Activated CD4-positive, alpha-beta T cell treated with anti-CD3 and anti-CD28 coated beads, Interleukin-10, Interleukin-2, amounts not matched to agents 100 ng/mL and 50 ng/mL, durations not matched to agents 16 hours and 8 hours (primary cell): ENCODE data around the gene BACE2.
"Not testable (repeated sequence)": the region's sequence is repeated elsewhere in the genome, so short reads cannot be mapped to it uniquely, and the experiment has no call there.

ENCODE experiments used
- DNase-seq: peaks from one replicate; pipeline ENCODE4 v3.0.0-alpha.2; 2020

The BACE2 gene

DNA sequence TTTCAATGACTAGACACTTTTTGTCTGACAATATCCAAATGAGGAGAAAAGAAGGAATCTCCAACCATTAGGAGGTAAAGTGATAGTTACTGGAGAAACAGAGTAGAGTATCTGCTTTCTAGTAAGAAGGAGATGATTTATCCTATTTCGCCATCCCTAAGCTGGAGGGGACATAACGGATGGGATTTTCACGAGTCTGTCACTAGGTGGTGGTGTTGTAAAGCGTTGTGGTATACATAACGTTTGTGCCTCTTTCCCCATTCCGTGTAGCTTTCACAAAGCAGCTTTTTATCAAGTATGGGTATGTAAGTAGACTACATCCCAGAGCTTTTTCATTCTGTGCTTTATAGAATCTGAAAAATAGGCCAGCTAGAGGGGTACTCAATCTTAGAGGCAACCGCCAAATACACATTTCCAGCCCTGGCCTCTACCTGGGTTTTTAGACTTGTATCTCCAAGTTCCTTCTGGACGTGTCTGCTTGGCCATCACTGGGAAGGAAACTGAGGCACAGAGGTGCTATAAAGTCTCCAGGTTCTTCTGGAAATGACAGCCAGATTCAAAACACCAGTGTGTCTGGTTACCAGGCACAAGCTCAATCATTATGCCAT, 115.4 kb downstream of the BACE2 start:
- DNase-seq: peak; percentile 72

DNA sequence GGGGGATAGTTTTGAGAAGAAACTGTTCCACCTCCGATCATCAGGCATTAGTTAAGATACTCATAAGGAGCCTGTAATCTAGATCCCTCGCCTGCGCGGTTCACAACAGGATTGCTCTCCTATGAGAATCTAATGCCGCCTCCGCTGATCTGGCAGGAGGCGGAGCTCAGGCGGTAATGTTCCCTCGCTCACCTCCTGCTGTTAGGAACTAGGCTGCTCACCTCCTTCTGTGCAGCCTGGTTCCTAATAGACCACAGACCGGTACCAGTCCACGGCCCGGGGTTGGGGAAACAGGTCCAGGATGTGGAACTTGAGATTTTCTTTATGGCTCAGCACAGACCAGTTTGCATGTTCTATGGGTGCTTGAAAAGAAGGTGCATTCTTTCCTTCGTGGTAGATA, 121.5 kb downstream of the BACE2 start:
- no peak for DNase-seq

DNA sequence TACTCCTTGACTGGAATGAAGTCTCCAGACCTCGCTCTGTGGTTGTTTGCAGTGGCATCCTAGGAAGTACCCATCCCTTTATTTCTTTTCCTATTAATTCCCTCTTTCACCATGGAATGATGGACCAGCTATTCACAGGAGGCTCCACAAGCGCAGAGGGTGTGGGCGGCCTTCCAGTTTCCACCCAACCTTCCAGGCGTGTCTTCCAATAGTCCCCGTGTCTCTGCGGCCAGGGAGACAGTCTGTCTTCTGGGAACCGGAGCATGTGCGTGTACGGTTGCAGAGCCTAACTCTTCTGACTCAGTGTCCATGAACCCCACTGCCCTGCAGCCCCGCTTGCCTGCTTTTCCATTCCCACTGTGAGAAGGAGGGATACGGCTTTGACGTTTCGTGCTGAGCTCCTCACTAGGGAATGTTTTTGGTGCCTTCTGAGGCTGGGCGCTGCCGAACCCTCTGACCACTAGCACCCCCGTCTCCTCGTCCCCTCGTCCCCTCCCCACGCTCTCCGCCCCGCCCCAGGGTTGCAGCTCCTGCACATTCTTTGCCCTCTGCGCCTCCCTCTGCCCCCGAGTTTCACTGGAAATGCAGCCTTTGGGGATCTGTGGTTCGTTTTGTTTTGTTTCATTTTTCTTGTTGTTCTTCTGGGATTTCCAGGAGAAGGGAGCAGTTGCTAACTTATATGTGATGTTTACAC, 122.3 kb downstream of the BACE2 start:
- DNase-seq: no peak

DNA sequence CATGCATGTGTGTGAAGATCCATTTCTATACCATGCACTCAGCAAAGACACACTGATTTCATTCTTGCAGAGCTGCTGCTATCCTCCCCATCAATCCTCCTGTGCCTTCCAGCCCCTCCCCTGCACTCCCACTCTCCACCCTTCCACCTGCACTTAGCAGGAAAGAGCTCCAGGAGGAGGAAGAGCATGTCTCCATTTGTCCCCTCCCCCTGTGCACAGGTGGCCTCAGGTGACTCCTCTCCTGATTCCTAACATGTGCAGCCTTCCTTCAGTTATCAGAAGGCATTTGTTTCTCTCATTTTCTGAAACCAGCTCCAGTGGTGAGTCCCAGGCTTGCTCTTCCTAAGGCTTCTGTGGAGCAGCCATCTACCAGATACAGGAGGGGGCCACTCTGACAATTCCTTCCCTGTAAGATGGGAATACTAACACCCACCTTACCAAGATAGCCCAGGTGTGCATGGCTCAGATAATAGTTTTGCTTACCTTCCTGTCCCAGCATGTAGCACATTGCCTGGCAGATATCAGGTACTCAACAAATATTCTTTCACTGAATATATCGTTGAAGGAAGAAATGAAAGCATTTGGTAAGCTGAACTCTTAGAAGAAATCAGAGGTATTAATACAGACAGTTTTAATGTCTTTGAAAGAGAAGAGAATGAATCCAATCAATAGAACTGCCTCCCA, 126.7 kb downstream of the BACE2 start:
- DNase-seq: no peak

DNA sequence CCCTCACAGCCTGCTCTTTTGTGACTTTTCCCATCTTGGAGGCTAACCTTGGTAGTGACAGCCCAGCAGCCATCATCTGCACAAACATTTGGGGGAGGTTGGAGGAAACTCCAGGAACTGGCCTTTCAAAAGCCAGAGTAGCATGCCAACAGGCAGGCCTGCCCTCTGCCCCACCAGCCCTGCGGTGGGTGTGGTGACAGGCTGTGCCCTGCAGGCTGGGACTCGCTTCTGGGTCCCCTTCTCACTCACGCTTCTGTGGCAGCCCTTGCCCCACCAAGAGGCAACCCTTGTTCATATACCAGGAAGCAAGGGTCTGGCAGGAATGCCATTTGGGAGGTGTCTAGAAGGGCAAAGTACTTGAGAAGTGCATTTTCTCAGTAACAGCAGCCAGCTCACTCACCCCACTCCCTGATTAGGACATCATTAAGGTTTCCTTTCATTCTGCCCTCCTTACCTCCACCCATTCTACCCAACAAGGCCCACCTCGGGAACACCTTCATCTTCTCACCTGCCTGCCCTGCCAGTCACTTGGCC, 127.8 kb downstream of the BACE2 start:
- no peak for DNase-seq

DNA sequence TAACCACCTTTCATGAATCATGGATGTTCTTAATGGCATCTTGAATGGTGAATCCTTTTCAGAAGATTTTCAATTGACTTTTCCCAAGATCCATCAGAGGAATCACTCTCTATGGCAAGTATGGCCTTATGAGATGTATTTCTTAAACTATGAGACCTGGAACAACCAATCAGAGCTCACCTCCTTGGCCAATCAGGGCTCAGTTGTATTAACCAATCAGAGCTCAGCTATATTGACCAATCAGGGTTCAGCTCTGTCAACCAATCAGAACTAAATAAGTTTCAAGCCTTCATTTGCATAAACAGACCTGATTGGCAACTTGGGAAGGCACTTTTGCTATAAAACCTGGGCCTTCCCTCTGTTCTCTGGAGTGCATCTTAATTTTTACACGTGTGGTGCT, 135.0 kb downstream of the BACE2 start:
- DNase-seq: no peak

DNA sequence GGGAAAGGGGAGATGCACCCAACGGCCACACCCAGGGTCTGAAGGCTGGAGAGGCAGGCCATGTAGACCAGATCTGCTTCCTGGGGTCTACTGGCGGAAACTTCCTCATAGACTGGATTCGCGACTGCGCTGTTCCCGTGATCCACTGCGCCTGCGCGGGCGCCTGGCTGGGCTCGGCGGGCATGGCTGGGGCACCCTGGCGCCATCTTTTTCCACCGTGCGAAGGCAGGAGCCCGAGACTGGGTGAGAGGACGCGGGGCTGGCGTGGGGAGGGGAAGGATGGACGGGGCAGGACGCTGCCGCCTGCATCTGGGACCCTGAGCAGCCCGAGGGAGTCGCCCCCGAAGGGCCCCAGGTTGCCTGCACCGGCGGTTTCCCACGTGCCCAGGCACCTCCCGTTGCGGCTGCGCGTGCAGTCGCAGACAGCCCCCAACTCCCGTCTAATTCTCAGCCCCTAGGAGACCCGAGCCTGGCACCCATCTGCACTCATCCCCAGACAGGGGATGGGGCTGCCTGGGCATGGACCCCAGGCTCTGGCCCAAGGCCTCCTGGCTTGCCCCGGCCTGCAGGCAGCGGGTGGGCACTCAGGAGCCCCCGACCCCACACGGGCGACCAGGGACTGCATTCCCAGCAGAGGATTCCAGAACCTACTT, 136.2 kb downstream of the BACE2 start:
- DNase-seq: no peak

DNA sequence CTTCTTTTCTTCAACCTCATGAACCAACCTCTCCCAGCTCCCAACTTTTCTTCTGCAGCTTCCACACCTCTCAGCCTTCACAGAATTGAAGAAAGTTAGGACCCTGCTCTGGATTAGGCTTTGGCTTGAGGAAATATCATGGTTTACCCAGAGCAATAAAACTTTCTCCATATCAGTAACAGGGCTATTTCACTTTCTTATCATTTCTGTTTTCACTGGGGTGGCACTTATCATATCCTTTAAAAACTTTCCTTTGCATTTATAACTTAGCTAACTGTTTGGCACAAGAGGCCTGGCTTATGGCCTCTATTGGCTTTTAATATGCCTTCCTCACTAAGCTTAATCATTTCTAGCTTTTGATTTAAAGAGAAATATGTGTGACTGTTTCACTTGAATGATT, 139.3 kb downstream of the BACE2 start:
- no peak for DNase-seq

DNA sequence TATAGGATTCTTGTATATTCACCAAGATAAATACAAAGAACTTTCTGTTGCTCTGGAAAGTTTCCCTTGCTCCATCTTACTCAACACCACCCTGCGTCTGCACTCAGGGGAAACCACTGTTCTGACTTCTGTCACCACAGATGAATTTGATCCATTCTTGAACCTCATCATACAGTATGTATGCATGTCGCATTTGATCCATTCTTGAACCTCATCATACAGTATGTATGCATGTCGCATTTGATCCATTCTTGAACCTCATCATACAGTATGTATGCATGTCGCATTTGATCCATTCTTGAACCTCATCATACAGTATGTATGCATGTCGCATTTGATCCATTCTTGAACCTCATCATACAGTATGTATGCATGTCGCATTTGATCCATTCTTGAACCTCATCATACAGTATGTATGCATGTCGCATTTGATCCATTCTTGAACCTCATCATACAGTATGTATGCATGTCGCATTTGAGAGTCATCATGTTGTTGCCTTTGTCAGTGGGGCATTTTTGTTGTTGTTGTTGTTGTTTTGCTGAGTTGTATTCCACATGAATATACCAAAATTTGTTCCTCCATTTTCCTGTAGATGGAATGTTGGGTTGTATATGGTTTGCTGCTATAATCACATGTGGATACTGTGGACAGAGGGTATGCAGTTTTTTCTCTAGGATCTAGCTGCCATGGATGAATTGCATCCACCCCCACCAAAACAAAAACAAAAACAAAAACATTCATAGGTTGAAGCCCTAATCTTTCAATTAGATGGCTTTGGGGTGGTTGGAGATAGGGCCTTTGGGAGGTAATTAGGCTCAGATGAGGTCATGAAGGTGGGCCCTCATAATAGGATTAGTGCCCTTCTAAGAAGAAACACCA, 145.6 kb downstream of the BACE2 start:
- not testable (repeated sequence) for DNase-seq

DNA sequence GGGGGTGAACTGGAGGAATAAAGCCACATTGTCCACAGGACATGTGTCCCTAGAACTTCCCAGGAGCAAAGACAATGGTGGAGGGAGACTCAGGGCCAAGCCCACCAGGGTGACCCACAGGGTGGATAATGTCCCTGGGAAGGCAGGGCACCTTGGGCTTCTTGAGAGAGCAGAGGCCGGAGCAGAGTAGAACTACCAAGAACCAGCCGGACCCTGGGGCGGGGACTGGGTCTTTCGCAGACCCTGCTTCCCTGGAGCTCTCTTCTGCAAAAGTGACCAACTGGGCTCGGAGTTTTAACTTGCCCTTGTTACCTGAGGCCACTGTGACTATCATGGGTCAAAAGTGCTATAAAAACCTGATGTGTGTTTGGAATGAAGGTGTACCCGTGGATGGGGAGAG, 147.8 kb downstream of the BACE2 start:
- DNase-seq: no peak

DNA sequence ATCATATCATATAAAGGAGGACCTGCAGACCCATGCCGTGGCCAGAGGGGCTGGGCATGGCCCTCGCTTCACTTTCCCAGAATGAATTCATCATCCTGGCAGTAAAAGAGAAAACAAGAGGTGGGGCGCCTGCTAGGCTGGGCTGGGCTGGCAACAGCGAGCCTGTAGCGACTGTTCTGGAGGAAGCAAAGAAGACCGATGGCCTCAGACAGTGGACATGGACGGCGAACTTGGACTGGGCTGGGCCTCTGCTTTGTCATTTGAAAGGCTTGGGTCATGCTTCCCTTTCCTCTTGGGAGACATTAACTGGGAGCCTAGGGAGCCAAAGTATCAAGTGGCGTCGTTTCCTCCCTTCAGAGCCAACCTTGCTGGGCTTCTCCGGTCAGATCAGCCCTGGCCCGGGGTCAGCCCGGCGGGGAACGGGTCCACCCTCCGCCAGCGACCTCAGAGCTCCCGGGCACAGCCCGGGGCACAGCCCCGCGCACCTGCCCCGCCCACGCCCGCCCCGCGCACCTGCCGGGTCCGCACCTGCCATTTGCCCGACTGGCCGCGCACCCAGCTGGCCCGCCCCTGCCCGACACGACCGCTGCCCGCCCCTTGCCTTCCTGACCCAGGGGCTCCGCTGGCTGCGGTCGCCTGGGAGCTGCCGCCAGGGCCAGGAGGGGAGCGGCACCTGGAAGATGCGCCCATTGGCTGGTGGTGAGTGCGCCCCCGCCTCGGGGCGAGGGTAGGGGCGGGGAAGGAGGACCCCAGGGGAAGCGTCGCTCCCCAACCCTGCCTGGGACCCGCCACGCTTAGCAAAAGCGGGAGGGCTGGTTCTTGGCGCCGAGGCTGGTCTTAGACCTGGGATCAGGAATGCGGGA, 148.5 kb downstream of the BACE2 start, which contains the start of gene FAM3B:
TSS of gene FAM3B (plus strand) at position 602 of the 863 bp plus-strand sequence. CDS start at position 681, 79 bp downstream.
- no peak for DNase-seq

DNA sequence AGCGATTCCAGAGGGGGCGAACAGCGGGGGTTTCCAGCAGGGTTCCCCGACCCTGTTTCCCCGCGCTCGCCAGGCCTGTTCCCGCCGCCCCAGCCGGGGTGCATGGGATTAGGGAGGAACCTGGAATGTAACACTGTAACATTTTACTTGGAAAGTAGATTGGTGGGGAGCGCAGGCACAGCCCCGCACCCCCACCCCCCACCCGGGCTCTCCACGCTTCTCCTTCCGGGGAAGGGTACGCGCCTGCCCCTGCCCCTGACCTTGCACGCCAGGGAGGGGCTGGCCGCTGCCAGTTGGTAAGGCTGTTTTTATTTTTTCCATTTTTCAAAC, 149.1 kb downstream of the BACE2 start:
- no peak for DNase-seq

DNA sequence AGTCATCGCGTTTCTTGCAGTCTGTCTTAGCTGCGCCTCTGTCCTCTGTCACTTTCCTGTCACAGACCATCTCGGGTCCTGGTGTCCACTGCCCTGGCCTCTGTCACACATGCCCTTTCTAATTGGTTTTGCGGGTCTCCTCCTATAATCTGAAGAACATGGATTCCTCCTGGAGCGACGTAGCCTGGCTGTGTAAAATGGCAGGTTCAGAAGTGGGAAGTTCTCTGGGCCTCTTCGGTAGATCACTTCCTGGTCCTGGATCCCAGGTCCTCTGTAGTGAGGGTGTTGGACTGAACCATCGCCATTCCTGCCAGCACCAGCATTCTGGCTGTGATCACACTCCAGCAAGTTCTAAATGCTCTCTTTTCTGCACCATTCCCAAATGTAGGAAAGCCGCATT, 149.5 kb downstream of the BACE2 start:
- DNase-seq: no peak

DNA sequence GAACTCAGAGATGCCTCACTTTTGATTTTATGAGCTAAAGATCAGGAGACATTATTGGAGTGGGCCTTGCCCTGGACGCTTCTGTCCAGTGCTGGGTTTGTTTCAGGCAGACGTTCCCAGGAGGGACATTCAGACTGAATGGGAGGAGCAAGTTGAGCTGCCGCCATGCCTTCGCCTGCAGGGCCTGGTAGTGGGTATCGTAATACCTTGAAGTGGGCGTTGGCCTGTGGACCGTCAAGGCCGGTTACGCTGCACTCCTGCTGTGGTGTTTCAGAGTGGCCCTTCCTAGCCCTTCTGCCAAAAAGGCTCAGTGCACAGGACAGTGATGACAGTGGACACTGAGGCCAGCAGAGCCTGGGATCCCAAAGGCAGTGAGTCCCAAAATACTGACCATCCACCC, 150.3 kb downstream of the BACE2 start:
- DNase-seq: no peak

DNA sequence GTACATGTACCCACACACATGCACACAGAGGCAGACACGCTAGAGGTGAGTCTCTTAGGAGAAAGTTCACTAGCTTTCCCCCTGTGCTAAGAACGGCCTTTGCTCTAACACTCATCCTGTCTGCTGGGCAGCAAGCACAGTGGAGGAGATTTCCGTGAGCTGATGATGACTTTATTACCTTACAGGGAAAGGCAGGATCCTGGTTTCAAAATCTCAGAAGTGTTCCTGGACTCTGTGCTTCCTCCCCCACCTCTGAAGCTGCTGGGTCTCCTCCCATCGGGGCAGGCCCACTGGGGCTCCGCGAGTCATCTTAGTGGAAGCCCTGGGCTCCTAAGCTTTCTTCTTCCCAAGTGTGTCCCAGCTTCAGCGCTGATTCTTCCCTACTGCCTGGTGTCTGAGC, 151.3 kb downstream of the BACE2 start:
- no peak for DNase-seq

DNA sequence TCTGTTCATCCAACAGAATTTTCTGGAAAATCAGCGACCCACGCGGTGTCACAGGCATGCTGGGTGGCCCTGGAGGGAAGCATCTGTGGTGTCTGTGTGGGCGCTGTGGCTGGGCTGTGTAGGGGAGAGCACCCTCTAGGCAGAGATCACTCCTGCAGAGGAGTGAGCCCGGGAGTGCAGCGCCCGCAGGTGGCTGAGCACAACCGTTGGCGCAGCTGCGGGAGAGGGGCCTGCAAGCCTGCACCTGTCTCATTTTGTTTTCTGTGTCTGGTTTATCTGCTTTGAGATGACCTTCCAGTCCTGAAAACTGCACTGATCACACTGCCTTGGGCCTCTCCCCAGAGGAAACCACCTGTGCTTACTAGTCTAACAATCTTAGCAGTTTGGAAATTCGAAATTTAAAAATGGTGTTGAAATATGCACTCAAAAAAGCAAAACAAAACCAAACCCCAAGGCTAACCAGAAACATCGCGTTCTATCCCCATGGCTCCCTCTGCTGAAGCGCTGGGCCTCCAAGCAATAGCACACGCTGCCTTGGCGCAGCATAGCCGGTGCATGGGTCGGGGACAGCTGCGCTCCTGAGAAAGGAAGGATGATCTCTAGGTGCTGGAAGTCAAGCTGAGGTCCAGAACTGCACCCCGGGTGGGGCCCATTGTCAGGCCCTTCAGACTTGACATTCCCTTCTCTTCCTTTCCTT, 153.4 kb downstream of the BACE2 start:
- DNase-seq: no peak

DNA sequence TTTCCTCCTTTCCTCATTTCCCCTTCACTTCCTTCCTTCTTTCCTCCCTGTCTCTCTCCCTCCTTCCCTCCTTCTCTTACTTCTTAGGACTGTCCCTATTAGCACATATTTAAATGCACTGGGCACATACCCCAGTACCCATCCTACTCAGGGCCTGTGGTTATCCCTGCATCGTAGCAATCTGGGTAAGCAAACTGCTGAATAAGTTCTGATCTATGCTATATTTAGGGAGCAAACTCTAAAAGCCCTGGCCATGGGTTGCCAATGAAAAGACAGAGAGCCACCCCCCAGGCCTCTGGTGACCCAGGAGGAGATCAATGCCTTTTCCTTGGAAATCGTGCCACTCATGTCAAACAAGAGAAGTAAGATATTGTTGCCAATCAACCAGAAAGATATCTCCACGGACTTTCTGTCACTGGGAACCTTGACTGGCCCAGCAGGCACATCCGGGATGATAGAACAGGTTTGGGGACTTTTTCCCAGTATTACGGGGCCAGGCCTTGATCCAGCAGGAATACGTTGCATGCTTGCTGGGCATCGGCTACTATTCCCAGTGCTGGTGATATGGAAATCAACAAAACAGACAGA, 154.0 kb downstream of the BACE2 start:
- no peak for DNase-seq

DNA sequence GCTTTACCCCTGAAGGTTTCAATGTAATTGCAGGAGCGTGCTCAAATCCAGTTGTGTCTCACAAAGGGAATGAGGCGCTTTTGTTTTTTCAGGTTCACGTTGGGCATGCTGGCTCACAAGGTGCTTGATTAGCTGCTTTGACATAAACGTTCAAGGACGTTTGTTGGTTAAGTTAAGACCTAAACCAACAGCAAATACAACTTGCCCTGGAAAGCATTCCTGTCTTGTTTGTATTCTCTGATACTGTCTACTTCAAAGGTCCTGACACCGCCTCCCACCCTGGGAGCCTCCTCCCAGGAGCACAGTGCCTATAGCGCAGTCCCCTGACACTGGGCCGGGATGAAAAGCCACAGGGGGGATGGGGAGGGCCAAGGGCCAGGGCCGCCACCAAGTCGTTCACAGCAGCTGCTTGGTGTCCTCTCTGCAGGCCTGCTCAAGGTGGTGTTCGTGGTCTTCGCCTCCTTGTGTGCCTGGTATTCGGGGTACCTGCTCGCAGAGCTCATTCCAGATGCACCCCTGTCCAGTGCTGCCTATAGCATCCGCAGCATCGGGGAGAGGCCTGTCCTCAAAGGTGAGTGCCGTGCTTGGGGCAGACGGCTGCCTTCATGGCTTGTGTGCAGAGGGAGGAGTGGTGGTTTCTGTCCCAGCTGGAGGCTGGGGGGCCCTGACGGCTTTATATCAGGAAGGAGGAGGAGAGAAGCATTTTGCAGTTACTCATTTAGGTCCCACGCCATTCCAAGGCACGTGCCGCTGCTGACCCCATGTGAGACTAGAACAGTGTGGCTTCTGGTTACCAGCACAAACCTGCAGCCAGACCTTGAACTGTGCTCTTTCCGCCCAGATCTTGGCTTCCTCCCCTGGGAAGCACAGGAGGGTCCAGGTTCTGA, 154.8 kb downstream of the BACE2 start:
- no peak for DNase-seq

DNA sequence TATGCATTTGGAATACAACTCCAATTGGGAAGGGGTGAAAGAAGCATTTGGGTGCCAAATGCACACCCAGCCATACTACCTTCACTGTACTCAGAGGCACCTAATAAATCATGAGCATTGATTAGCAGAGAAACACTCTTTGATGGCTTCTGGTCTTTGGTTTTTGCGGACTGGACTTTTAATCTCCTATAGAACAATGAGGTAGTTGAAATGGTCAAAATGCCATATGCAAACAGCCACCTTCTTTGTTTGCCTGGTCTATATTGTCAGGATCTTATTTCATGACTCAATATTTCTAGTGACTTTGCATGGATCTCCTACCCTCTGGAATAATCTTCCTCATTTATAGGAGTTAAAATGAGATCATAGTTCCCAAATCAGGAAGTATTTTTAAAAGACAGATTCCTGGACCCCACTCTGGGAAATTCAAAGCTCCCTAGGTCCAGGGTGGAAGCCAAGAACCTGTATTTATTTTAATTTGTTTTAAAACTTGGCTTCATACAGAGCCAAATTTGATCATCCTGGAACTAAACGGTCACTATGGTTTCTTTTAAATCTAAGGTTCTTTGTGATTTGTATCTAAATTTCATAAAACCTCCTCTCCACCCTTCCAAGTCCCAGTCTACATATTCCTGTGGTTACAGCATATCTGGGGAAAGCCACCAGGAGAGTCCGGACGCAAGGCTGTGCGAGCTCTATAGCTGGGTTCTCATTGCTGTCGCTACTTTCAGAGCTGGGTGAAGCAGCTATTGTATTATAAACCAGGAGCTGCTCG, 157.4 kb downstream of the BACE2 start:
- no peak for DNase-seq
